Measurements from ENCODE around the gene RAD52.

Gene RAD52

GRCh38 chr12:863285-863684 is 86.2 kb downstream of the RAD52 start:
- DNase-seq: no peak

- DNase-seq: no peak
Measured at GRCh38 chr12:862303-862911, 87.1 kb downstream of the RAD52 start.
